ENCODE data around the gene NSG1.

Gene NSG1

DNA sequence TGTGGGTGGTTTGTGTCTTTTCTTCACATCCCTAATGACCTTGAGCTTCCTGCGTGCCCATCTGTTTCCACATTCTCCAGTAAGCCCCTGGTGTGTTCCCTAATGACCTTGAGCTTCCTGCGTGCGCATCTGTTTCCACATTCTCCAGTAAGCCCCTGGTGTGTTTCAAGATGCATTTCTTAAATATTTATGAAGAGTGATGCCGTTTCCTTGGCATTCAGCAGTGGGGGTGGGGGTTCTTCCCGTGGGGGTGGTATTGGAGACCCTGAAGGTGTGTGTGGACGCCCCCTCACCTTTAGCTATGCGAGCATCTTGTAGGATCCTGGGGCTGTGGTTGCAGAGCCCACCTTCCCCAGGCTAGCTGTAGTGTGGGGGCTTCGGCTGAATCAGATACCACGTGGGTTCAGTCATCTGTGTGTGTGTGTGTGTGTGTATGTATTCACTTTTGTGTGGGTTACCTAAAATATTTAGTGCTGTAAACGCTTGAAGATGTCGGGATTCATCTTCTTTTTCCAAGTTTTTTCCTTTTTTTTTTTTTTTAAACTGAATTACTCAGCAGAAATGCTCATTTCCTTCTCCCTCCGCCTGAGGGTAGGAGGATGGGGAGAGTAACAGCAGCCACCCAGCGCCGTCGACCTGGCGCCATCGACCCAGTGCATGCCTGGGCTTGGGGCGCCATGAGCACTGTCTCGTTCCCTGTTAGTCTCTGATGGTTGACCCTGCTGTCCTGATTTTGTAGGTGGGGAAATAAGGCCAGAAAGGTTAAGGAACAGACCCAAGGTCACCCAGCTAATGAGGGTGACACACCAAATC is 9.9 kb downstream of the NSG1 start:
- DNase-seq (ENCODE audit: low read depth) = no peak

DNA sequence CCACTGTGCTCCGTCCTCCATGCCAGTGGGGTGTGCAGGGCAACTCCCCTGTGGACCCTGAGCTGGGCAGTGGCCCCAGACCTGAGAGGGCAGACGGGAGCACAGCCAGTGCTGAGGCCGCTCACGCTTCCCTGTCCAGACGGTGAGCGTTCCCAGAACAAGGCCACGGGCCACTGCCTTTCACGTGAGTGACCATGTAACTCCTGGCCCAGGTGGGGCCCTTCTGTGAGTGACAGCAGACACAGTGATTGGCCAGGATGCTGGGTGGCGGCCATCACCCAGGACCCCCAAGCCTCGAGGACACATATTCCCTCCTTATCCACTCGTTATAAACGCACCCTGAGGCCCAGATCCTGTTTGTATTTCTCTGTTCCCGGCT is 10.5 kb downstream of the NSG1 start:
- no peak for DNase-seq (ENCODE audit: low read depth)

DNA sequence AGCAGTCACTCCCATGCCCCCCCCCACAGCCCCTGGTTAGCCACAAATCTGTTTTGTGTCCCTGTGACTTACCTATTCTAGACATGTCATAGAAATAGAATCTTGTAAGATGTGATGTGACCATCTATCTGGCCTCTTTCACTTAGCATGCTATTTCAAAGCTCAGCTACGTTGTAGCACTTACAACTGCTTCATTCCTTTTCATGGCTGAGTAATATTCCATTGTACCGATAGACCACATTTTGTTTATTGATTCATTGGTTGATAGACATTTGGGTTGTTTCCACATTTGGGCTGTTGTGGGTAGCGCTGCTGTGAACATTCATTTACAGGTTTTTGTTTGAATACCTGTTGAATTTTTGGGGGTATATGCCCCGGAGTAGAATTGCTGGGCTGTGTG is 11.5 kb downstream of the NSG1 start:
- DNase-seq (ENCODE audit: low read depth) = no peak

DNA sequence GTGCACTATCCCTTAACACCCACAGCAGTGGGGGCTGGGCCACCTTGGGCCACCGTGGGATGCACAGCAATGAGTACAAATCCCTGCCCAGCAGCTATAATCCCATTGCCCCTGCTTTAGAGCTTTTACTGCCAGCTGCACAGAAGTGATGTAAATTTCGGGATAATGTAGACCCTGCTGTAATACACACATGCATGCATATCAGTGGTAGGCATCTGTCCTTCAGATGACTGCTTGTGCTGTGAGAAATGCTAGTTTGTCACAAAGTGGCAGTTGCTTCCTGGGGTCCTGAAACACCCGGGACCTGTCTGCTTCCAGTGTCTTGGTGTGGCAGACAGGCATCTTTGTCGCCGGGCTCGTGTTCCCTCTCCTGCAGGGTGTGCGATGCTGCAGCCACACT is 14.1 kb downstream of the NSG1 start:
- no peak for DNase-seq (ENCODE audit: low read depth)

DNA sequence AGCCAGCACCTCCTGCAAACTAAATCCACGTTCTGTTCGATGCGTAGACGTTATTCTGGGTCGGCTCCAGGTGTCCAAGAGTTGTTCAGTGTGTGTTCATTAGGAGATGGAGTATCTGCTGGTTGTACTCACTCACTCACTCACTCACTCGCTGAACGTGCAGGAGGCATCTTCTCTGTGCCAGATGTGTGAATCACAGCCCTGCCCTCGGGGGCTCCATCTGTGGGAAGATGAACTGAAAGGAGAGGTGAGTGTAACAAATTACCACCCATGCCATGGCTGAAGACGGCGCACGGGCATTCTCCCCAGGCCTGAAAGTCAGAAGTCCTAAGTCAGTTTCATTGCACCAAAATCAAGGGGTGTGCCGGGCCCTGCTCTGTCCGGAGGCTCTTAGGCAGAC is 16.1 kb downstream of the NSG1 start:
- DNase-seq (ENCODE audit: low read depth) = no peak

DNA sequence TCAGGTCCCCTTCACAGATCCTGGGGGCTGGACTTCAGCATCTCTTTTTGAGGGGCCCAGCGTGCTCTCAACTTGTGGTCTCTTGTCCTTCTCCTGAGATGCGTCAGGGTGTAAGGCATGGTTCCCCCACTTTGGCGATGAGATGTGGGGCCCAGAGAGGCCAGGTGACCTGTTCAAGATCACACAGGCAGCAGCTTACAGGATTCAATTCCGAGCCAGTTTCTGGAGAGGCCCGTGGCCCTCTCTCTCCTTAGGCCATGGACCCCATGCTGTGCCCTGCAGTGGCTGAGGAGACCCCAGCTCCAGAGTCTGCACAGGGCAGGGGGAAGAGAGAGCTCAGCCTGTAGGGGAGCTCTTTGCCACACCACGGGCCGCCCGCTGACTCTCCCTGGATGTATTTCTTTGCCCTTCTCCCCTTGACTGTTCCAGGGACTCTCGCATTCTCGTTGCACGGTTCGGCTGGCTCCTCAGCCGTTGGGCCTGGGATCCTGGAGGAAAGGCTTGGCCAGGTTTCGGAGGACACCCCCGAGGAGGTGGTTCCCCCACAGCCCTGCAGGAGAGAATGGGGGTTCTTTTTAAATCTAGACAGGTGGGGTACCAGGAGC is 18.6 kb downstream of the NSG1 start:
- DNase-seq (ENCODE audit: low read depth) = no peak

DNA sequence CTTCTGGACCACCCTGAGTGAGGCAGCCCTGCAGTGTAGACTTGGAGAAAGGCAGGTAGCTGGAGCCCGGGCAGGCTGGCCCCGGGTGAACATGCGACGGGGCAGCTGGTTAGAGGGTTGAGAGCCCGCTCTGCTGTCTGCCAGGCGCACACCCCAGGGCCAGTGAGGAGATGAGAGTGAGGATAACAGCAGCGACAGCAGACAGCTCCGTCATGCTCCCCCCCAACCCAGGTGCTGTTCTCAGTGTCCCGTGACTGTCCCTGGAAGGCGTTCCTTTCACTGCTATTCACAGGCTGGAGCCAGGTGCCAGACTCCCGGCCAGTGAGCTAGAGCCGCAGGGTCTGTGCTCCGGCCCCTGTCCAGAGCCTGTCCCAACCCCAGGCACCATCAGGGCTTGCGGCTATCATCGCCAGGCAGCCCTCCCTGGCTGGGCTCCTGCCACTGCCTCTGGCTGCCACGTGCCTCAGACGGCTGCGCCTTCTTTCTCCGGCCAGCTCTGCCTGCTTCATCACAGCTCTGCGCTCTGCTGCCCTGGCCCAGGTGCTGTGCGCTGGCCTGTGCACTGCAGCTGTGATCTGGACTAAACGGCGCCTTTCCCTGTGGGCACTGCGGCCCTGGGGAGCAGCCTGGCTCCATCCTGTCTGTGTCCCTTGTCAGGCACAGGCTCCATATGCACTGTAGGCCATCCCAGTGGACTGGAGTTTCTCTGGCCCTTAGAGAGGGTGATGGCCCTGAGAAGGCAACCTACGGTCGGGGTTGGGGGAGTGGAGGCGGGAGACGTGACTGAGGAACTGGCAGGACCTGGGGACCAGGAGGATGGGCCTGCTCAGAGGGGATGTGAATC is 19.8 kb downstream of the NSG1 start:
- no peak for DNase-seq (ENCODE audit: low read depth)

DNA sequence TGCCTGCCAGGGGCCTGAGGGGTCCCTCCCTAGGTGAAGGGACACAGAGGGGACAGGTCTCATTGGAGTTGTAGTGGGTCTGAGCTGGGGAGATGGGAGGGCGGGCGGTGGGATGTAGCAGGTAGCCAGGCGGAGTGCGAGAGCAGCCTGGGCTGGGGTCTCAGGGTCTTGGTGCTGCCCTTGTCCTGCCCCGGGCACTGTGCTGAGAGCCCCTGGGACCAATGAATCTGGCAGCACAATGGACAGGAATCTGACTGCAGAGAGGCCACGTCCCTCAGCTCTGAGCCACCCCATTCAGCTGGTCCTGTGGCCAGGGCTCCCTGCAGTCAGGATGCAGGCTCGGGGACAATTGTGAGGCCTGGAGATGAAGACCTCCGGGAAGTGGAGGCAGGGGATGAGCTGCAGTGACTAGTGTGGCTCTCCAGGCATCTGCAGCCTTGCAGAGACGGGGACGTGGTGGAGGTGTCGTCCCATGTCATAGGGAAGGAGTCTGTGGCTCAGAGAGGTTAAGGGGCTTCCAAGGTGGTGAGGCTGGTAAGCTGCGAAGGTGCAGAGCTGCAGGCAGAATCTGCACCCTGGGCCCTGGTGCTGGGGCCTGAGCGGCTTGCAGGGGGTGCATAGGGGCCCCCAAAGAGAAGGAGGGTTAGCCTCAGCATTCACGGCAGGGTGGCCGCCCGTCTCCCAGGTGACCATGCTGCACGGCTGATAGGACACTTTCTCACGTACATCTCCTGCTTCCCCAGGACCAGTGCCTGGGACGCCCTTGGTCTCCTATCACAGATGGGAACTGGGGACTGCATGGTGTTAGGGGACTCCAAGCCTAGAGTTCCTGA is 20.6 kb downstream of the NSG1 start:
- DNase-seq (ENCODE audit: low read depth) = no peak

DNA sequence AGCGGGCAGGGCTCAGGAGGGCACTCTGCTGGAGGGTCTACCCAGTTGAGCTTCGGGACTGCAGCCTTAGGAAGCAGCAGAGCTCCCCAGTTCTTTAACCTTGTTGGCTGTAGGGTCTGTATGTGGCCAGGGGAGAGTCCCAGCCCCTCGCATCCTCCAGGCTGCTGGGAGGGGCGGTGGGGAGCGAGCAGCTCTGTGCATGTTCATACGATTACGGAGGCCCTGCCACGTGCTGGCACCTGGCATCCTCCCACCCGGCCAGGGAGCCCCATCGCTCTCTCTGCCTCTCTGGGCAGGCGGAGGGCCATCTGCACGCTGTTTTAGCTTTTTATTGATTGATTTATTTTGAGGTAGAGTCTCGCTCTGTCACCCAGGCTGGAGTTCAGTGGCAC is 21.2 kb downstream of the NSG1 start:
- DNase-seq (ENCODE audit: low read depth) = no peak

DNA sequence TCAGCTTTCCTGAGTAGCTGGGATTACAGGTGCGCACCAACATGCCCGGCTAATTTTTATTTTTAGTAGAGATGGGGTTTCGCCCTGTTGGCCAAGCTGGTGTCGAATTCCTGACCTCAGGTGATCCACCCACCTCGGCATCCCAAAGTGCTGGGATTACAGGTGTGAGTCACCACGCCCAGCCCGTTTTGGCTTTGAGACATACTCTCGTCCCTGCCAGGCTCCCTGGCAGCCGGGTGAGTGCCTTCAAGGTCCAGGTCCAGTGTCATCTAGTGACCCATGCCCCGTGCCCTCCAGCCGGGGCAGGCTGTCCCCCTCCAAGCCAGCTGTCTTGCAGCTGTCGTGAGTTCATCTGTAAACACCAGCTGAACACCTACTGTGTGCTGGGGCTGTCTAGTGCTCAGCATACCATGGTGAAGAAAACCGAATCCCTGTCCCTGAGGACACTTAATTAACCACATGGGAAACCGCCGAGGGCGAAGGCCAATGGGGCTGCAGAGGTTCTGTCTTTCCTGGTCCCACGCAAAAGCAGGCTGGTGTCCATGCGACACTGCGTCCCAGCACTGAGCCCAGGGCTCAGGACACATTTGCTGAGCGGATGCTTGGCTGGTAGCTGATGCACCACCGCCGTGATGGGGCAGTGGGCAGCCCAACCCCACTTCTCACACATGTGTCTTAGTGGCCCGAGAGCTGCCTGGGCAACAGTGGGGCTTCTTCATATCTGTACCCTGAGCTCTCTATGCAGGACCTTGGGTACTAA is 21.9 kb downstream of the NSG1 start:
- DNase-seq (ENCODE audit: low read depth) = no peak

DNA sequence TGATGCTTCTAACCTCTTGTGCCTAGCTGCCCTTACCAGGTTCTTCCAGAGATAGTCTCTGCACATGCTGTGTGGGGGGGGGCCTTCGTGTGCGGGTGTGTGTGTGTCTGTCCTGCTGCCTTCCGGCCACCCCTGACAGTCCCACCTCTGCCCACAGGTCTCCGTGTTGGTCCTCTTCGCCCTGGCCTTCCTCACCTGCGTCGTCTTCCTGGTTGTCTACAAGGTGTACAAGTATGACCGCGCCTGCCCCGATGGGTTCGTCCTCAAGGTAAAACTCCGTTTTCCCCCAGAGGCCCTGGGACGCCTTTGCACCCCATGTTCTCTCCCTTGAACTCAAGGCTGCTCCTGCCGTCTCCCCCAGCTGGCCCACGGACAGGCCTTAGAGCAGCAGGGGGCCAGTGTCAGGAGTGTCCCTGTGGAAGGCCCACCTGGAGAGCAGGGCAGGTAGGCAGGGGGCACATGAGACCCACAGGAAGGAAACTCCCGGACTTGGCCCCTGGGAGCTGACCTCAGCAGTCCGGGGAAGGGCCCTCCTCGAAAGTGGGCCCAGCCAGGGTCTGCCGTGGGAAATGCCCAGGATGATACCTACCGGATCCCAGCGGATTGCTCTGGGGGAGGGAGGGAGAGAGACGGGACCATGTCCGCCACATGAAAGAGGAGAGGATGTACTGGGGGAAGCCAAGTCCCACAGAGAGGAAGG is 22.7 kb downstream of the NSG1 start:
- DNase-seq (ENCODE audit: low read depth) = no peak

DNA sequence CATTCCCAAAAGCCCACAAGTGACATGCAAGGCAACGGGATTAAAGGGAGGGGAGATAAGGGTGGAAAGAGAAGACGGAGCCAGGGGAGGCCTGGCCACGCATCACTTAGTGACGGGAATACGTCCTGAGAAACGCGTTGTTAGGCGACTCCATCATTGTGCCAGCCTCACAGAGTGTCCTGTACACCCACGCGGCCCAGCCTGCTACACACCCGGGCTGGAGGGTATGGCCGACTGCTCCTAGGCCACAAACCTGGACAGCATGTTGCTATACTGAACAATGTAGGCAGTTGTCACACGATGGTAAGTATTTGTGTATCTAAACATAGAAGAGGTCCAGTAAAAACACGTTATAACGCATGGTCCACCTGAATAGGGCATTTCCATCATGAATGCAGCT is 23.4 kb downstream of the NSG1 start:
- no peak for DNase-seq (ENCODE audit: low read depth)

DNA sequence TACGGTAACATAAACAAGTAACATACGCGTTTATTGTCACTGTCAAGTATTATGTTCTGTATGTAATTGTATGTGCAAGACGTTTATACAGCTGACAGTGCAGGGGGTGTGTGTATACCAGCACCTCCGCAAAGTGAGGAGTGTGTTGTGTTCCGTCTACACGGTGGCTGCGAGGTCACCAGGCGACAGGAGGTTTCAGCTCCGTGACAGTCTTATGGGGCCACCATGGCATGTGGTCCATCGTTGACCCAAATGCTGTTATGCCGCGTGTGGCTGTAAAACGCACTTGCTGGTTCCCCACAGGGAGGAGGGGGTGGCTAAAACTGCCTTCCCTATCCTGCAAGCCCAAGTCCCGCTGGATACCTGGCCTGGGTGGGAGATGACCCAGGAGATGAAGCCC is 25.0 kb downstream of the NSG1 start:
- no peak for DNase-seq (ENCODE audit: low read depth)

DNA sequence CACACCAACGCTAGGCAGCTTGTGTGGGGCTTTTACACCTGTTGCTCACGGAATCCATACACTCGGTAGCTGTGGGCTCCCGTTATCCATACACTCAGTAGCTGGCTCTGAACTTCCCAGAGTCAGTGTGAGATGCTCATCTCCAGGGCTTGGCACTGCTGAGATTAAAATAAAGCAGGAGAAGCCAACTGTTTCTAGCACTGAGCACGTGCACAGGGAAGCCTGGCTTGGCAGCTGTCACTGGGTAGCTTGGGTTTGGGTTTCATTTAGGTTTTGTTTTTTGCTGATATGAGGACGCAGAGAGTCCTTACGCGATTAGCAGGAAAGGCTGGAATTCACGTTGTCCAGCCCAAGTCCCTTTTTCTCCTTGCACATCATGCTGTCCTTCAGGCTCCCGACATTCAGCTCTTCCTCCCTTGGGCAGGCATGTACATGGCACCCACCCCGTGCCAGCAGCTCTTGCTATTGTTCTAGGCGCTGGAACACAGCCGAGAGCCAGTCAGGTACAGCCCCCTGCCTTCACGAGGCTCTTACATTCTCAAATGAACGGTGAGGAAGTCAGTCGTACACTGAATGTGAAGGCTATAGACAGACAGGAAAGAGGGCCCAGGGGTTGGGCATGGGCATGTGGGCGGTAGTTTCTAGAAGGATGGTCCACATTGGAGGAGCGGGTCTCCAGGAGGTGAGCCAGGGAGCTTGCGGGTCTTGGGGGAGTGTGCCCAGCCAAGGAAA is 25.9 kb downstream of the NSG1 start:
- no peak for DNase-seq (ENCODE audit: low read depth)

DNA sequence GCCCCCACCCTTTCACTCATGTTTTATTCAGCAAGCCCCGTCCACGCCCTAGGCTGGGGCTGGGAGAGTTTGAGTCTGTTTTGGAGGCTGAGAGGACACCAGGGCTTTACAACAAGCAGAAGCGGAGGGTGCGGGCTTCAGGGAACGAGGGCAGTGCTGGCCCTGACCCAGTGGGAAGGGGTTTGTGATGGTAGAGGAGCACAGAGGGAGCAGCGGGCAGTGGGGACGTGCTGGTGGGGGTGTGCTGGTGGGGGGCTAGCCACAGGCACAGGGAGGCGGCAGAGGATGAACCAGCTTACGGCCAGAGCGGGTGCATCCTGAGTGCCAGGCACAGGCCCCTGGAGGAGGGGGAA is 26.4 kb downstream of the NSG1 start:
- DNase-seq (ENCODE audit: low read depth) = no peak

DNA sequence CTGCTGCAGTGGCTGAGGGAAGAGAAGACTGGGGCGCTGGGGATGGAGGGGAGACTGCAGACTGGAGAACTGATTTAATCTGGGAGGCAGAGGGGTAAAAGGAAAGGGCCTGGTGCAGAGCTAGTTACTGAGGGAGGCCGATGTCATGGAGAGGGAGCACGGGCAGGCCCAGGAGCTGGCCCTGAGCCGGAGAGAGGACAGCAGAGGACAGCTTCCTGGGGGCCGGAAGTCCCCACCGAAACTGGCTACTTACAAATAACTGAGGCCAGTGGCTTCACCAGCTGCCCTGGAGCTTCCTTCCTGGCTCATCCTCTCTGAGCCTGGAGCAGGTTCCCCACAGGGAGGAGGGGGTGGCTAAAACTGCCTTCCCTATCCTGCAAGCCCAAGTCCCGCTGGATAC is 26.9 kb downstream of the NSG1 start:
- DNase-seq (ENCODE audit: low read depth) = no peak

DNA sequence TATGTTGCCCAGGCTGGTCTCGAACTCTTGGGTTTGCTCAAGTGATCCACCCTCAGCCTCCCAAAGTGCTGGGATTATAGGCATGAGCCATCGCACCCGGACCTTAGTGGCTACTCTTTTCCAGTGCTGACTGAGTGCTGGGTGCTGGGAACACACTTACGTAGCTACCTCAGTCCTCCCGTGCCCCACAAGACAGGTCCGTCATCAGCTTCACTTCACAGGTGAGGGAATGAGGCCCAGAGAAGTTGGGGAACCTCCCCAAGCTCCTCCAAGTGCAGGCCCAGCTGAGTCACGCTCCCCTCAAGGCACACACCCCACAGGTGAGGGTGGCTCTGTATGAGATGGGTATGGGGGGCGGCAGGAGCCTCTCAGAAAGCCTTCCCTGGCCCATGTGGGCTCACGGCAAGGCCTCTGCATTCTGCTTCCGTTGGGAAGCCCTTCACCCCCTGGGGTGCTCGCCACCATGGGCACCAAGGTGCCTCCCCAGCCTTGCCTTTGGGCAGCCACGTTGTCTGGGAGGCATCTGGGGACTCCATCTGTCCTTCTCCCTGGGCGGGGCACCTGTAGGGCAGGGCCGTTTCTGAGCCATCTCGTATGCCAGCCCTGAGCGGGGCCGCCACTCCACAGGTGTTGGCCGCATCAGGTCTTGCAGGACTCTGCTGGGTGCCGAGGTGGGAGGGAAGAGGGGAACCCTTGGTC is 28.4 kb downstream of the NSG1 start:
- no peak for DNase-seq (ENCODE audit: low read depth)

DNA sequence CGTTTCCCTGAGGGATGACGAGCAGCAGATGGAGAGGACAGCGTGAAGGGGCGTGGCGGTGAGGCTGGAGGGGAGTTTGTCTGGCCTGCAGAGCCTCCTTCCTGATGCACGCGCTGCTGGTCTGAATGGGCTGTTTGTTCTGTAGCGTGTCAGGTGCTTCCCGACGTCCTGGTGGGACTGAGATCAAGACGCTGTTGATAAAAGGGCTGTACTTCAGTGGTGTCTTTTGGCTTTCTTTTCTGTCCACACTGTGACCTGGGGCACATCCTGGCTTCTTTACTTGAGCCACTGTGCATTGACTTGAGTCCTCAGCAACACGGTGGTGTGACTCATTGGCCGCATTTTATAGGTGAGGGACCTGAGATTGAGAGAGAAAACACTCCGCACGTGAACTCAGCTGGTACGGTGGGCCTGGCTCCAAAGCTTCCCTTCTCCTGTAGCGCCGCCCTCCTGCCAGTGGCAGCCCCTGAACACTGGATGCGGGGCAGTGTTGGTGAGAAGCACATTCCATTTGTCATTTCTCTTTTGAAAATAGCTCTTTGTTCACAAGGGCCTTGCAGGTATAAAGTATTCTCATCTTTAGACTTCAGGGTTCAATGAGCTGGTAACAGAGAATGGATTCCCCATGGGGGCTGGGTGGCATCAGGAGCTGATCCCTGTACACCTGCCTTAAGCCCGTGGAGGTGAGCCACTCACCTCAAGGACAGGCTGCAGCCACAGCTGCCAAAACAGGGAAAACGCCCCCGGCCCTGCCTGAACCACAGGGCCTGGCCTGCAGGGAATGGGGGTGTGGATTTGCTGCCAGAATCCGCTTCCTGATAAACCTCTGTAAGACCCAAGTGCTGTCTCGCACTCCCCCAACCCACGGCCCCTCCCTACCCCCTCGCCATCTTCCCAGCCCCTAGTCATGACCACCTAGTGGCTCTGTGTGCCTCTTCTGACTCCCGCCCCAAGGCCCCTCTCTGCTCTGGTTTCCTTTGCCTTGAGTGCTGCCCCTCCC is 29.2 kb downstream of the NSG1 start:
- no peak for DNase-seq (ENCODE audit: low read depth)
